HEK293 (cell line): ENCODE data around the gene FBXO9.
A peak's percentile ranks its signal among the peaks of the same experiment; 100 is the strongest.

Source experiments
- CTCF ChIA-PET: fragments of 350-600 bp; formaldehyde crosslinking; extraction: SDS; loops from one replicate; lab custom pipeline; 2021; ENCODE audit warnings: antibody characterized with exemption; lab: Yijun Ruan, JAX
- POLR2A ChIA-PET: fragments of 300-600 bp; formaldehyde crosslinking; extraction: SDS; loops from one replicate; lab custom pipeline; 2020; ENCODE audit warnings: antibody characterized with exemption, inconsistent platforms; lab: Yijun Ruan, JAX
- H3K27ac ChIP-seq: fragments of 200-500 bp; sonication (Bioruptor generic); 2 replicates; pipeline ENCODE4 v1.5.1; 2014; ENCODE audit warnings: low read depth, low read length, control low read depth, inconsistent platforms; ENCODE audit errors: extremely low read depth
- H3K36me3 ChIP-seq, 2 experiments: fragments of 200-500 bp in 1 of 2; sonication (Bioruptor generic) in 1 of 2; 1 replicate in 1 of 2; 2 replicates in 1 of 2; pipeline ENCODE4 v1.5.1; 2014 to 2017; ENCODE audit warnings: inconsistent platforms in 2 of 2, low read length in 2 of 2; ENCODE audit not compliant: control insufficient read depth in 2 of 2, insufficient read depth in 1 of 2
- H3K4me1 ChIP-seq: fragments of 200-500 bp; sonication (Bioruptor generic); 2 replicates; pipeline ENCODE4 v1.5.1; 2014; ENCODE audit warnings: mild to moderate bottlenecking, low read length, inconsistent platforms; ENCODE audit not compliant: control insufficient read depth, insufficient read depth
- H3K4me3 ChIP-seq: 2 replicates; pipeline ENCODE4 v1.5.1; 2011; ENCODE audit warnings: low read depth, mild to moderate bottlenecking, control low read depth, low read length, moderate library complexity
- H3K9me3 ChIP-seq: fragments of 200-500 bp; sonication (Bioruptor generic); 2 replicates; pipeline ENCODE4 v1.5.1; 2014; ENCODE audit warnings: low read depth, low read length, inconsistent platforms; ENCODE audit not compliant: control insufficient read depth, insufficient read depth
- CTCF ChIP-seq: fragments of 450-650 bp; formaldehyde crosslinking; IDR thresholded peaks from 2 replicates; pipeline ENCODE4 v1.5.1; 2016; ENCODE audit warnings: missing biosample characterization, missing genetic modification characterization
- FEZF1 ChIP-seq: fragments of 450-650 bp; formaldehyde crosslinking; IDR thresholded peaks from 2 replicates; pipeline ENCODE4 v1.5.1; 2016; ENCODE audit warnings: missing biosample characterization, missing genetic modification characterization
- KLF1 ChIP-seq: fragments of 450-650 bp; formaldehyde crosslinking; IDR thresholded peaks from 2 replicates; pipeline ENCODE4 v1.5.1; 2016; ENCODE audit warnings: missing biosample characterization, missing genetic modification characterization
- REST ChIP-seq: fragments of 450-650 bp; formaldehyde crosslinking; IDR thresholded peaks from 2 replicates; pipeline ENCODE4 v1.5.1; 2016; ENCODE audit warnings: missing biosample characterization, missing genetic modification characterization
- ZBTB17 ChIP-seq: fragments of 450-650 bp; formaldehyde crosslinking; IDR thresholded peaks from 2 replicates; pipeline ENCODE4 v1.5.1; 2016; ENCODE audit warnings: missing biosample characterization, missing genetic modification characterization
- ZBTB20 ChIP-seq: fragments of 450-650 bp; formaldehyde crosslinking; IDR thresholded peaks from 2 replicates; pipeline ENCODE4 v1.5.1; 2016; ENCODE audit warnings: missing biosample characterization, missing genetic modification characterization
- ZBTB48 ChIP-seq: fragments of 450-650 bp; formaldehyde crosslinking; IDR thresholded peaks from 2 replicates; pipeline ENCODE4 v1.5.1; 2016; ENCODE audit warnings: missing biosample characterization, missing genetic modification characterization
- ZBTB6 ChIP-seq: fragments of 450-650 bp; formaldehyde crosslinking; IDR thresholded peaks from 2 replicates; pipeline ENCODE4 v1.5.1; 2017; ENCODE audit warnings: missing biosample characterization, missing genetic modification characterization
- ZNF2 ChIP-seq: fragments of 450-650 bp; formaldehyde crosslinking; IDR thresholded peaks from 2 replicates; pipeline ENCODE4 v1.5.1; 2016; ENCODE audit warnings: missing biosample characterization, missing genetic modification characterization
- ZNF221 ChIP-seq: fragments of 450-650 bp; formaldehyde crosslinking; IDR thresholded peaks from 2 replicates; pipeline ENCODE4 v1.5.1; 2017; ENCODE audit warnings: missing biosample characterization, missing genetic modification characterization, borderline replicate concordance
- ZNF223 ChIP-seq: fragments of 450-650 bp; formaldehyde crosslinking; IDR thresholded peaks from 2 replicates; pipeline ENCODE4 v1.5.1; 2016; ENCODE audit warnings: missing biosample characterization, missing genetic modification characterization
- ZNF280C ChIP-seq: fragments of 450-650 bp; formaldehyde crosslinking; IDR thresholded peaks from 2 replicates; pipeline ENCODE4 v1.5.1; 2016; ENCODE audit warnings: missing biosample characterization, missing genetic modification characterization
- ZNF324 ChIP-seq: fragments of 450-650 bp; formaldehyde crosslinking; IDR thresholded peaks from 2 replicates; pipeline ENCODE4 v1.5.1; 2016; ENCODE audit warnings: missing biosample characterization, missing genetic modification characterization
- ZNF335 ChIP-seq: fragments of 450-650 bp; formaldehyde crosslinking; conservative IDR thresholded peaks from 2 replicates; pipeline ENCODE4 v1.5.1; 2016; ENCODE audit warnings: missing biosample characterization, missing genetic modification characterization
- ZNF341 ChIP-seq: fragments of 450-650 bp; formaldehyde crosslinking; IDR thresholded peaks from 2 replicates; pipeline ENCODE4; 2016; ENCODE audit warnings: low read depth, missing biosample characterization, missing genetic modification characterization
- ZNF366 ChIP-seq: fragments of 450-650 bp; formaldehyde crosslinking; conservative IDR thresholded peaks from 2 replicates; pipeline ENCODE4 v1.5.1; 2016; ENCODE audit warnings: missing biosample characterization, missing genetic modification characterization
- ZNF394 ChIP-seq: fragments of 450-650 bp; formaldehyde crosslinking; IDR thresholded peaks from 2 replicates; pipeline ENCODE4 v1.5.1; 2016; ENCODE audit warnings: missing biosample characterization, missing genetic modification characterization, mild to moderate bottlenecking, moderate library complexity, borderline replicate concordance
- ZNF416 ChIP-seq: fragments of 450-650 bp; formaldehyde crosslinking; IDR thresholded peaks from 2 replicates; pipeline ENCODE4 v1.5.1; 2016; ENCODE audit warnings: missing biosample characterization, missing genetic modification characterization
- ZNF423 ChIP-seq: fragments of 450-650 bp; formaldehyde crosslinking; IDR thresholded peaks from 2 replicates; pipeline ENCODE4 v1.5.1; 2016; ENCODE audit warnings: missing biosample characterization, missing genetic modification characterization
- ZNF544 ChIP-seq: fragments of 450-650 bp; formaldehyde crosslinking; IDR thresholded peaks from 2 replicates; pipeline ENCODE4 v1.5.0; 2017; ENCODE audit warnings: missing biosample characterization, missing genetic modification characterization
- ZNF600 ChIP-seq: fragments of 450-650 bp; formaldehyde crosslinking; IDR thresholded peaks from 2 replicates; pipeline ENCODE4 v1.5.1; 2016; ENCODE audit warnings: missing biosample characterization, missing genetic modification characterization
- ZNF626 ChIP-seq: fragments of 450-650 bp; sonication (Bioruptor Pico); formaldehyde crosslinking; IDR thresholded peaks from 2 replicates; pipeline ENCODE4 v1.5.1; 2018; ENCODE audit warnings: missing biosample characterization, missing genetic modification characterization, inconsistent platforms
- ZNF639 ChIP-seq: fragments of 450-650 bp; formaldehyde crosslinking; IDR thresholded peaks from 2 replicates; pipeline ENCODE4 v1.5.1; 2016; ENCODE audit warnings: missing biosample characterization, missing genetic modification characterization
- ZNF654 ChIP-seq: fragments of 450-650 bp; formaldehyde crosslinking; IDR thresholded peaks from 2 replicates; pipeline ENCODE4 v1.5.1; 2016; ENCODE audit warnings: low read depth, missing biosample characterization, missing genetic modification characterization
- ZNF660 ChIP-seq: fragments of 450-650 bp; IDR thresholded peaks from 2 replicates; pipeline ENCODE4 v1.5.1; 2018; ENCODE audit warnings: missing biosample characterization, mild to moderate bottlenecking, missing genetic modification characterization
- ZNF664 ChIP-seq: fragments of 450-650 bp; formaldehyde crosslinking; IDR thresholded peaks from 2 replicates; pipeline ENCODE4 v1.5.1; 2016; ENCODE audit warnings: missing biosample characterization, missing genetic modification characterization
- ZNF837 ChIP-seq: fragments of 450-650 bp; formaldehyde crosslinking; IDR thresholded peaks from 2 replicates; pipeline ENCODE4 v1.5.1; 2016; ENCODE audit warnings: missing biosample characterization, missing genetic modification characterization
- ZSCAN18 ChIP-seq: fragments of 450-650 bp; formaldehyde crosslinking; IDR thresholded peaks from 2 replicates; pipeline ENCODE4 v1.5.1; 2016; ENCODE audit warnings: missing biosample characterization, missing genetic modification characterization

The FBXO9 gene

GRCh38 chr6:53066077-53066417 is 843 bp downstream of the FBXO9 start:
- no peaks in the 10 kb centered on the region for H3K9me3 ChIP-seq
- peaks cover 0 to 8% of the 10 kb centered on the region in 2 experiments for H3K36me3 ChIP-seq
- H3K27ac ChIP-seq: peak overlapping the region; percentile 89
- peak overlapping the region; percentile 92 for H3K4me3 ChIP-seq
- POLR2A ChIA-PET: interaction anchor here (0.7 to 1.9 kb wide), 7 partner anchors 14 to 781 kb away, joined by 3 to 32 read pairs (median 3); partner anchors contain the start of genes EFHC1, GSTA4 and MCM3
- CTCF ChIA-PET: interaction anchor here (0.6 to 3.8 kb wide), 7 partner anchors 10 to 1795 kb away, joined by 3 to 20 read pairs (median 3); partner anchors contain the start of gene GSTA4
- peaks cover 23% of the 10 kb centered on the region for H3K4me1 ChIP-seq
- TF ChIP-seq ZBTB17 (tag by site-specific recombination) (0 out of 2 replicates have a peak, but pooled peaks have one; percentile 40), ZNF366 (tag by site-specific recombination) (no peak), ZNF639 (tag by site-specific recombination) (no peak), ZNF341 (tag by site-specific recombination) (peak; percentile 74), ZNF837 (no peak), ZNF600 (tag by site-specific recombination) (peak; percentile 64), ZNF660 (peak; percentile 20; the same call in 1 of the 2 replicates), ZNF423 (tag by site-specific recombination) (0 out of 2 replicates have a peak, but pooled peaks have one; percentile 4), REST (tag by site-specific recombination) (no peak), ZNF335 (tag by site-specific recombination) (peak; percentile 84), ZSCAN18 (tag by site-specific recombination) (no peak), ZNF221 (tag by site-specific recombination) (no peak), ZNF626 (no peak), ZNF654 (tag by site-specific recombination) (no peak), CTCF (no peak), ZNF544 (no peak), ZNF324 (tag by site-specific recombination) (0 out of 2 replicates have a peak, but pooled peaks have one; percentile 1), ZNF280C (tag by site-specific recombination) (no peak), ZNF394 (tag by site-specific recombination) (no peak), FEZF1 (tag by site-specific recombination) (no peak), ZNF2 (tag by site-specific recombination) (no peak), ZBTB6 (tag by site-specific recombination) (no peak), ZNF223 (tag by site-specific recombination) (0 out of 2 replicates have a peak, but pooled peaks have one; percentile 61), ZBTB20 (tag by site-specific recombination) (peak; percentile 52), KLF1 (tag by site-specific recombination) (no peak), ZNF416 (tag by site-specific recombination) (no peak), ZNF664 (tag by site-specific recombination) (no peak), ZBTB48 (tag by site-specific recombination) (peak; percentile 70)
